K562 (cell line): Measurements from ENCODE around the gene ANKRD13D. TPM values are rescaled to one million over a fixed set of nuclear protein-coding genes. Genes with fewer than 3 reads are reported as not detected.

ENCODE experiments used
- ATF1 ChIP-seq, 2 experiments: fragments of 450-650 bp in 1 of 2; IDR thresholded peaks; 2 replicates each; pipeline ENCODE4 v1.6.1; 2016; ENCODE audit warnings: missing compliant biosample characterization in 1 of 2, missing genetic modification characterization in 1 of 2
- CBFA2T3 ChIP-seq: fragments of 450-650 bp; IDR thresholded peaks from 2 replicates; pipeline ENCODE4 v1.6.1; 2017
- CEBPG ChIP-seq, 3 experiments: fragments of 200-800 bp in 1 of 3; sonication (Bioruptor generic) in 1 of 3; sonication (generic) in 1 of 3; formaldehyde crosslinking in 1 of 3; IDR thresholded peaks in 2 of 3; conservative IDR thresholded peaks in 1 of 3; 2 replicates each; pipeline versions ENCODE4 v1.6.1 to v1.8.0; 2016 to 2022; ENCODE audit warnings: missing compliant biosample characterization in 2 of 3, missing genetic modification characterization in 2 of 3, mild to moderate bottlenecking in 1 of 3, missing genetic modification reagents in 1 of 3
- CHD2 ChIP-seq: IDR thresholded peaks from 2 replicates; pipeline ENCODE4 v1.6.1; 2011; ENCODE audit warnings: low read depth, low read length
- KLF16 ChIP-seq: IDR thresholded peaks from 2 replicates; pipeline ENCODE4 v1.6.1; 2016; ENCODE audit warnings: antibody characterized with exemption
- NFRKB ChIP-seq: fragments of 450-650 bp; IDR thresholded peaks from 2 replicates; pipeline ENCODE4 v1.6.1; 2016; ENCODE audit warnings: low read depth
- SIX5 ChIP-seq, 2 experiments: IDR thresholded peaks; 2 replicates each; pipeline ENCODE4 v1.6.1; 2011; ENCODE audit warnings: low read length in 2 of 2, borderline replicate concordance in 1 of 2, low read depth in 1 of 2, mild to moderate bottlenecking in 1 of 2, moderate library complexity in 1 of 2; ENCODE audit not compliant: insufficient read depth in 1 of 2
- SMAD2 ChIP-seq: fragments of 150-350 bp; IDR thresholded peaks from 2 replicates; pipeline ENCODE4 v1.6.1; 2014; ENCODE audit warnings: low read depth, mild to moderate bottlenecking, low read length
- TCF3 ChIP-seq: sonication (generic); formaldehyde crosslinking; IDR thresholded peaks from 2 replicates; pipeline ENCODE4 v1.4.0; 2020; ENCODE audit warnings: mild to moderate bottlenecking, missing genetic modification reagents
- ZBED1 ChIP-seq: IDR thresholded peaks from 2 replicates; pipeline ENCODE4 v1.6.1; 2014
- ZBTB7A ChIP-seq: IDR thresholded peaks from 2 replicates; pipeline ENCODE4 v1.6.1; 2011; ENCODE audit warnings: low read depth, mild to moderate bottlenecking, low read length, moderate library complexity, borderline replicate concordance; ENCODE audit not compliant: control insufficient read depth
- ZNF445 ChIP-seq: fragments of 250-450 bp; sonication (Bioruptor Pico); IDR thresholded peaks from 2 replicates; pipeline ENCODE4 v1.4.0; 2020; ENCODE audit warnings: low read depth, mild to moderate bottlenecking, moderate library complexity
- polyA plus RNA-seq, 8 experiments: library from polyadenylated mRNA; depleted of rRNA in 4 of 8; stranded (reverse) in 5 of 8; unstranded in 3 of 8; fragments of >200 nt; fragmentation: Nextera tagmentation in 2 of 8; fragmentation: Illumina TruSeq in 1 of 8; extraction: Ambion mirVana in 2 of 8; extraction: Trizol in 1 of 8; gene quantifications; 2 replicates each; pipeline versions ENCODE4 v1.2.1 to v1.2.3, GENCODE V29; 2011 to 2014; ENCODE audit warnings: inconsistent platforms in 1 of 8, missing spikeins in 1 of 8
- total RNA-seq, 7 experiments: library from RNA; depleted of rRNA in 6 of 7; stranded (reverse); fragments of >200 nt in 6 of 7; fragmentation: Illumina TruSeq in 2 of 7; extraction: Trizol in 2 of 7; gene quantifications; 2 replicates each; pipeline versions ENCODE4 v1.2.1 to v1.2.3, GENCODE V29; 2011 to 2021; ENCODE audit warnings: low replicate concordance in 1 of 7
- TF ChIP-seq, protein P1 (sequence below): fragments of 250-450 bp; sonication (Bioruptor Pico); IDR thresholded peaks from 2 replicates; pipeline ENCODE4 v1.4.0; 2020; ENCODE audit warnings: mild to moderate bottlenecking
- TF ChIP-seq, protein P2 (sequence below): fragments of 250-450 bp; sonication (Bioruptor Pico); IDR thresholded peaks from 2 replicates; pipeline ENCODE4 v1.8.0; 2021; ENCODE audit warnings: moderate library complexity, mild to moderate bottlenecking, inconsistent platforms
- TF ChIP-seq, protein P3 (sequence below): fragments of 450-650 bp; conservative IDR thresholded peaks from 2 replicates; pipeline ENCODE4 v1.6.1; 2016; ENCODE audit warnings: missing genetic modification characterization, low read depth, mild to moderate bottlenecking, missing compliant biosample characterization, moderate library complexity
- TF ChIP-seq, protein P4 (sequence below): fragments of 250-450 bp; sonication (Bioruptor Pico); IDR thresholded peaks from 2 replicates; pipeline ENCODE4 v1.4.0; 2020

ANKRD13D gene
- total and polyA plus RNA-seq, 9 of the 15 experiments (the other 6 are each of a cell fraction or from before 2014, with no cell fraction given), result 0.94 to 40.9 (median 22.4) TPM

DNA sequence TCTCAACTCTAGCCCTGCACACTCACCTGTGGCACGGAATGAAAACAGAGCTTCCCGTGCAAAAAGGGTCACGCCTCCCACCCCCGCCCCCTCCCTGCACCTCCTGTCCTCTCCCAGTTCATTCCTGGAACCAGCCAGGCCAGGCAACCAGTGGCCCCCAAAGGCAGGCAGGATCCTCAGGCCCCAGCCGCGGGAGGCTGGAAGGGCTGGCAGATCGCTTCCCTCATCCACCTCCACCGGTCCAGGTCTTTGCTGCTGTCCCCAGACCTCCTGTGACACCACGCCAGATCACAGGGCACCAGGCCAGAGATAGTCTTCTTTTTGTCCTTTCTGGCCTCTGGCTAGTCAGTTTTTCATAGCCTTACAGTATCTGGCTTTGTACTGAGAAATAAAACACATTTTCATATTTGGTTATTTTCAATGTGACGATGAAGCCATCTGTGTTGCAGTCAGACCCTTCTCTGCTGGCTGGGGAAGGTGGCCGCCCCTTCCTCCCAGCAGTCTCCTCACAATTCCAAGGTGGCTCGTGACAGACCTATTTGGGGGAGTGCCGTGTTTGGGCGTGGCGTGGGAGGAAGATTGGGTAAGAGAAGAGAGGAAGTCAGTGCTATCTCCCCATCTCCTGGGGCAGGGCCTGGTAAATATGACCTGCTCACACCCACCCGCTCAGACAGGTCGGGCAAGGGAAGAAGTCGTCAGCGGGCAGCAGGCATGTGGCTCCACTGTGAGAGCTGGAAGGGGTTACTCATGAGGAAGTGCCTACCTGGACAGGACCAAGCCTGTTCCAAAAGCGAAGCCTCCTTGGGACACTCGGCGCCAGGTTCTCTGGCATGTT, 23.3 kb downstream of the ANKRD13D start (continued):
- no peak for TF ChIP-seq ZNF445 (CRISPR knock-in tag)
- TF ChIP-seq, protein P1, sequence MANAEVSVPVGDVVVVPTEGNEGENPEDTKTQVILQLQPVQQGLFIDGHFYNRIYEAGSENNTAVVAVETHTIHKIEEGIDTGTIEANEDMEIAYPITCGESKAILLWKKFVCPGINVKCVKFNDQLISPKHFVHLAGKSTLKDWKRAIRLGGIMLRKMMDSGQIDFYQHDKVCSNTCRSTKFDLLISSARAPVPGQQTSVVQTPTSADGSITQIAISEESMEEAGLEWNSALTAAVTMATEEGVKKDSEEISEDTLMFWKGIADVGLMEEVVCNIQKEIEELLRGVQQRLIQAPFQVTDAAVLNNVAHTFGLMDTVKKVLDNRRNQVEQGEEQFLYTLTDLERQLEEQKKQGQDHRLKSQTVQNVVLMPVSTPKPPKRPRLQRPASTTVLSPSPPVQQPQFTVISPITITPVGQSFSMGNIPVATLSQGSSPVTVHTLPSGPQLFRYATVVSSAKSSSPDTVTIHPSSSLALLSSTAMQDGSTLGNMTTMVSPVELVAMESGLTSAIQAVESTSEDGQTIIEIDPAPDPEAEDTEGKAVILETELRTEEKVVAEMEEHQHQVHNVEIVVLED (CRISPR knock-in tag), result no peak
- peak; percentile 87 for TF ChIP-seq CEBPG (CRISPR knock-in tag; IDR thresholded peaks at IDR 0.05)
- TF ChIP-seq CEBPG (tag; conservative IDR thresholded peaks at IDR 0.05 in 1 of 2, IDR thresholded peaks at IDR 0.05 in 1 of 2), result peak; percentile 86 to 91
- no peak for TF ChIP-seq ATF1 (CRISPR knock-in tag; IDR thresholded peaks at IDR 0.05)
- TF ChIP-seq ATF1 (tag; IDR thresholded peaks at IDR 0.05), result peak; percentile 30; the same call in 1 of the 2 replicates
- TF ChIP-seq KLF16, result peak; percentile 68; the same call in 1 of the 2 replicates
- no peak for TF ChIP-seq ZBED1
- no peak for TF ChIP-seq ZBTB7A
- TF ChIP-seq, protein P2, sequence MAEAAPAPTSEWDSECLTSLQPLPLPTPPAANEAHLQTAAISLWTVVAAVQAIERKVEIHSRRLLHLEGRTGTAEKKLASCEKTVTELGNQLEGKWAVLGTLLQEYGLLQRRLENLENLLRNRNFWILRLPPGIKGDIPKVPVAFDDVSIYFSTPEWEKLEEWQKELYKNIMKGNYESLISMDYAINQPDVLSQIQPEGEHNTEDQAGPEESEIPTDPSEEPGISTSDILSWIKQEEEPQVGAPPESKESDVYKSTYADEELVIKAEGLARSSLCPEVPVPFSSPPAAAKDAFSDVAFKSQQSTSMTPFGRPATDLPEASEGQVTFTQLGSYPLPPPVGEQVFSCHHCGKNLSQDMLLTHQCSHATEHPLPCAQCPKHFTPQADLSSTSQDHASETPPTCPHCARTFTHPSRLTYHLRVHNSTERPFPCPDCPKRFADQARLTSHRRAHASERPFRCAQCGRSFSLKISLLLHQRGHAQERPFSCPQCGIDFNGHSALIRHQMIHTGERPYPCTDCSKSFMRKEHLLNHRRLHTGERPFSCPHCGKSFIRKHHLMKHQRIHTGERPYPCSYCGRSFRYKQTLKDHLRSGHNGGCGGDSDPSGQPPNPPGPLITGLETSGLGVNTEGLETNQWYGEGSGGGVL (CRISPR knock-in tag), result no peak
- TF ChIP-seq NFRKB, result no peak; the same call in 1 of the 2 replicates
- TF ChIP-seq, protein P3, sequence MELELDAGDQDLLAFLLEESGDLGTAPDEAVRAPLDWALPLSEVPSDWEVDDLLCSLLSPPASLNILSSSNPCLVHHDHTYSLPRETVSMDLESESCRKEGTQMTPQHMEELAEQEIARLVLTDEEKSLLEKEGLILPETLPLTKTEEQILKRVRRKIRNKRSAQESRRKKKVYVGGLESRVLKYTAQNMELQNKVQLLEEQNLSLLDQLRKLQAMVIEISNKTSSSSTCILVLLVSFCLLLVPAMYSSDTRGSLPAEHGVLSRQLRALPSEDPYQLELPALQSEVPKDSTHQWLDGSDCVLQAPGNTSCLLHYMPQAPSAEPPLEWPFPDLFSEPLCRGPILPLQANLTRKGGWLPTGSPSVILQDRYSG, result 0 out of 2 replicates have a peak, but pooled peaks have one; percentile 28
- no peak for TF ChIP-seq SIX5 (IDR thresholded peaks at IDR 0.05; ENCODE audit: borderline replicate concordance in 1 of 2, insufficient read depth in 1 of 2, low read depth in 1 of 2, low read length in 2 of 2)
- TF ChIP-seq TCF3 (CRISPR knock-in tag), result 0 out of 2 replicates have a peak, but pooled peaks have one; percentile 5
- TF ChIP-seq CHD2, result no peak
- peak; percentile 39; the same call in 1 of the 2 replicates for TF ChIP-seq CBFA2T3
- no peak for TF ChIP-seq SMAD2
- TF ChIP-seq, protein P4, sequence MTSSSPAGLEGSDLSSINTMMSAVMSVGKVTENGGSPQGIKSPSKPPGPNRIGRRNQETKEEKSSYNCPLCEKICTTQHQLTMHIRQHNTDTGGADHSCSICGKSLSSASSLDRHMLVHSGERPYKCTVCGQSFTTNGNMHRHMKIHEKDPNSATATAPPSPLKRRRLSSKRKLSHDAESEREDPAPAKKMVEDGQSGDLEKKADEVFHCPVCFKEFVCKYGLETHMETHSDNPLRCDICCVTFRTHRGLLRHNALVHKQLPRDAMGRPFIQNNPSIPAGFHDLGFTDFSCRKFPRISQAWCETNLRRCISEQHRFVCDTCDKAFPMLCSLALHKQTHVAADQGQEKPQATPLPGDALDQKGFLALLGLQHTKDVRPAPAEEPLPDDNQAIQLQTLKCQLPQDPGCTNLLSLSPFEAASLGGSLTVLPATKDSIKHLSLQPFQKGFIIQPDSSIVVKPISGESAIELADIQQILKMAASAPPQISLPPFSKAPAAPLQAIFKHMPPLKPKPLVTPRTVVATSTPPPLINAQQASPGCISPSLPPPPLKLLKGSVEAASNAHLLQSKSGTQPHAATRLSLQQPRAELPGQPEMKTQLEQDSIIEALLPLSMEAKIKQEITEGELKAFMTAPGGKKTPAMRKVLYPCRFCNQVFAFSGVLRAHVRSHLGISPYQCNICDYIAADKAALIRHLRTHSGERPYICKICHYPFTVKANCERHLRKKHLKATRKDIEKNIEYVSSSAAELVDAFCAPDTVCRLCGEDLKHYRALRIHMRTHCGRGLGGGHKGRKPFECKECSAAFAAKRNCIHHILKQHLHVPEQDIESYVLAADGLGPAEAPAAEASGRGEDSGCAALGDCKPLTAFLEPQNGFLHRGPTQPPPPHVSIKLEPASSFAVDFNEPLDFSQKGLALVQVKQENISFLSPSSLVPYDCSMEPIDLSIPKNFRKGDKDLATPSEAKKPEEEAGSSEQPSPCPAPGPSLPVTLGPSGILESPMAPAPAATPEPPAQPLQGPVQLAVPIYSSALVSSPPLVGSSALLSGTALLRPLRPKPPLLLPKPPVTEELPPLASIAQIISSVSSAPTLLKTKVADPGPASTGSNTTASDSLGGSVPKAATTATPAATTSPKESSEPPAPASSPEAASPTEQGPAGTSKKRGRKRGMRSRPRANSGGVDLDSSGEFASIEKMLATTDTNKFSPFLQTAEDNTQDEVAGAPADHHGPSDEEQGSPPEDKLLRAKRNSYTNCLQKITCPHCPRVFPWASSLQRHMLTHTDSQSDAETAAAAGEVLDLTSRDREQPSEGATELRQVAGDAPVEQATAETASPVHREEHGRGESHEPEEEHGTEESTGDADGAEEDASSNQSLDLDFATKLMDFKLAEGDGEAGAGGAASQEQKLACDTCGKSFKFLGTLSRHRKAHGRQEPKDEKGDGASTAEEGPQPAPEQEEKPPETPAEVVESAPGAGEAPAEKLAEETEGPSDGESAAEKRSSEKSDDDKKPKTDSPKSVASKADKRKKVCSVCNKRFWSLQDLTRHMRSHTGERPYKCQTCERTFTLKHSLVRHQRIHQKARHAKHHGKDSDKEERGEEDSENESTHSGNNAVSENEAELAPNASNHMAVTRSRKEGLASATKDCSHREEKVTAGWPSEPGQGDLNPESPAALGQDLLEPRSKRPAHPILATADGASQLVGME, result no peak
